HepG2 (cell line): ENCODE data around the gene SAMD8. TPM values are rescaled to one million over a fixed set of nuclear protein-coding genes. Genes with fewer than 3 reads are reported as not detected.
A peak's percentile ranks its signal among the peaks of the same experiment; 100 is the strongest.

Experiments used
- CC2D1A ChIP-seq: sonication (generic); formaldehyde crosslinking; IDR thresholded peaks from 2 replicates; pipeline ENCODE4 v1.8.1; 2023; ENCODE audit warnings: mild to moderate bottlenecking, missing genetic modification reagents
- CEBPG ChIP-seq: IDR thresholded peaks from 2 replicates; pipeline ENCODE4 v1.6.1; 2016
- CENPT ChIP-seq: sonication (generic); formaldehyde crosslinking; IDR thresholded peaks from 2 replicates; pipeline ENCODE4 v1.8.0; 2022; ENCODE audit warnings: low read depth, mild to moderate bottlenecking, moderate library complexity, missing genetic modification reagents
- E2F2 ChIP-seq: sonication (generic); formaldehyde crosslinking; IDR thresholded peaks from 2 replicates; pipeline ENCODE4 v1.4.0; 2020; ENCODE audit warnings: missing genetic modification reagents, borderline replicate concordance
- ELF4 ChIP-seq: sonication (generic); formaldehyde crosslinking; IDR thresholded peaks from 2 replicates; pipeline ENCODE4 v1.5.0; 2020; ENCODE audit warnings: missing genetic modification reagents, mild to moderate bottlenecking, moderate library complexity, borderline replicate concordance
- GLI4 ChIP-seq: sonication (generic); formaldehyde crosslinking; IDR thresholded peaks from 2 replicates; pipeline ENCODE4 v1.5.1; 2020; ENCODE audit warnings: missing genetic modification reagents, mild to moderate bottlenecking, moderate library complexity, borderline replicate concordance
- KAT8 ChIP-seq: IDR thresholded peaks from 2 replicates; pipeline ENCODE4 v1.6.1; 2016; ENCODE audit warnings: missing genetic modification reagents, missing compliant biosample characterization
- KLF11 ChIP-seq: IDR thresholded peaks from 2 replicates; pipeline ENCODE4 v1.6.1; 2016; ENCODE audit warnings: missing compliant biosample characterization
- KMT2A ChIP-seq: sonication (generic); formaldehyde crosslinking; IDR thresholded peaks from 2 replicates; pipeline ENCODE4 v1.4.0; 2020; ENCODE audit warnings: missing genetic modification reagents
- NFYC ChIP-seq: IDR thresholded peaks from 2 replicates; pipeline ENCODE4 v1.6.1; 2016; ENCODE audit warnings: missing genetic modification reagents, missing compliant biosample characterization
- PHB2 ChIP-seq: fragments of 450-650 bp; IDR thresholded peaks from 2 replicates; pipeline ENCODE4 v1.6.1; 2018; ENCODE audit not compliant: partially characterized antibody
- SALL1 ChIP-seq: sonication (generic); formaldehyde crosslinking; IDR thresholded peaks from 2 replicates; pipeline ENCODE4 v1.8.0; 2022; ENCODE audit warnings: mild to moderate bottlenecking, missing genetic modification reagents
- SIN3B ChIP-seq: fragments of 150-350 bp; IDR thresholded peaks from 2 replicates; pipeline ENCODE4 v1.6.1; 2014; ENCODE audit warnings: low read length
- SKIL ChIP-seq: sonication (generic); formaldehyde crosslinking; IDR thresholded peaks from 2 replicates; pipeline ENCODE4 v1.8.0; 2022; ENCODE audit warnings: missing genetic modification reagents, mild to moderate bottlenecking, moderate library complexity, borderline replicate concordance
- SOX13 ChIP-seq, 3 experiments: fragments of 450-650 bp in 1 of 3; sonication (generic) in 1 of 3; formaldehyde crosslinking in 1 of 3; IDR thresholded peaks in 2 of 3; conservative IDR thresholded peaks in 1 of 3; 2 replicates each; pipeline versions ENCODE4 v1.5.0 to v1.6.1; 2016 to 2020; ENCODE audit warnings: antibody characterized with exemption in 1 of 3, mild to moderate bottlenecking in 1 of 3, missing compliant biosample characterization in 1 of 3, missing genetic modification reagents in 1 of 3, moderate library complexity in 1 of 3
- SRSF9 ChIP-seq: fragments of 200-400 bp; formaldehyde crosslinking; IDR thresholded peaks from 2 replicates; pipeline ENCODE4 v1.6.1; 2018; ENCODE audit warnings: borderline replicate concordance, mild to moderate bottlenecking, low read depth, low read length; ENCODE audit not compliant: insufficient read depth, poor library complexity, severe bottlenecking
- ZBTB26 ChIP-seq: IDR thresholded peaks from 2 replicates; pipeline ENCODE4 v1.6.1; 2016; ENCODE audit warnings: missing compliant biosample characterization, missing genetic modification reagents, borderline replicate concordance
- ZMYM2 ChIP-seq: sonication (generic); formaldehyde crosslinking; IDR thresholded peaks from 2 replicates; pipeline ENCODE4 v1.8.0; 2022; ENCODE audit warnings: mild to moderate bottlenecking, missing genetic modification reagents
- ZNF225 ChIP-seq: sonication (generic); formaldehyde crosslinking; IDR thresholded peaks from 2 replicates; pipeline ENCODE4 v1.4.0; 2020; ENCODE audit warnings: mild to moderate bottlenecking, missing genetic modification reagents
- ZNF256 ChIP-seq: sonication (generic); formaldehyde crosslinking; conservative IDR thresholded peaks from 2 replicates; pipeline ENCODE4 v1.4.0; 2020; ENCODE audit warnings: missing genetic modification reagents
- ZNF430 ChIP-seq: sonication (generic); formaldehyde crosslinking; IDR thresholded peaks from 2 replicates; pipeline ENCODE4 v1.9.0; 2021; ENCODE audit warnings: mild to moderate bottlenecking, missing genetic modification reagents
- ZNF496 ChIP-seq: sonication (generic); formaldehyde crosslinking; IDR thresholded peaks from 2 replicates; pipeline ENCODE4 v1.8.1; 2023; ENCODE audit warnings: mild to moderate bottlenecking, moderate library complexity, missing genetic modification reagents; ENCODE audit not compliant: insufficient replicate concordance
- ZNF510 ChIP-seq: sonication (generic); formaldehyde crosslinking; IDR thresholded peaks from 2 replicates; pipeline ENCODE4 v1.4.0; 2020; ENCODE audit warnings: low read depth, mild to moderate bottlenecking, missing genetic modification reagents
- ZNF569 ChIP-seq: sonication (generic); formaldehyde crosslinking; IDR thresholded peaks from 2 replicates; pipeline ENCODE4 v1.5.0; 2020; ENCODE audit warnings: mild to moderate bottlenecking, missing genetic modification reagents, moderate library complexity, borderline replicate concordance
- ZNF891 ChIP-seq: sonication (generic); formaldehyde crosslinking; IDR thresholded peaks from 2 replicates; pipeline ENCODE4 v1.5.0; 2020; ENCODE audit warnings: mild to moderate bottlenecking, missing genetic modification reagents
- ZSCAN29 ChIP-seq: sonication (generic); formaldehyde crosslinking; conservative IDR thresholded peaks from 2 replicates; pipeline ENCODE4 v1.4.0; 2020; ENCODE audit warnings: mild to moderate bottlenecking, missing genetic modification reagents
- polyA plus RNA-seq, 8 experiments: library from polyadenylated mRNA; depleted of rRNA in 3 of 8; stranded (reverse) in 7 of 8; unstranded in 1 of 8; fragments of >200 nt; fragmentation: Illumina TruSeq in 4 of 8; extraction: Trizol in 4 of 8; gene quantifications; 2 replicates each; pipeline versions ENCODE4 v1.2.1 to v1.2.3, GENCODE V29; 2011 to 2016; ENCODE audit warnings: low read depth in 4 of 8, missing spikeins in 1 of 8, mixed read lengths in 1 of 8; ENCODE audit not compliant: insufficient read depth in 1 of 8
- total RNA-seq, 5 experiments: library from RNA; depleted of rRNA; stranded (reverse); fragments of >200 nt; fragmentation: Illumina TruSeq; extraction: Trizol; gene quantifications; 2 replicates each; pipeline ENCODE4 v1.2.3, GENCODE V29; 2016; ENCODE audit warnings: low read depth in 1 of 5

Gene SAMD8
- total and polyA plus RNA-seq, 2 of the 13 experiments (the other 11 are each of a cell fraction or from before 2014, with no cell fraction given) = 10.4 to 13.2 TPM

- TF ChIP-seq ZBTB26 (CRISPR knock-in tag) (peak; percentile 17; the same call in 1 of the 2 replicates), GLI4 (CRISPR knock-in tag) (no peak), PHB2 (no peak), ZNF256 (no peak), ZSCAN29 (CRISPR knock-in tag) (no peak), CC2D1A (CRISPR knock-in tag) (no peak), NFYC (CRISPR knock-in tag) (no peak), ZMYM2 (CRISPR knock-in tag) (no peak), KAT8 (CRISPR knock-in tag) (no peak; the same call in 1 of the 2 replicates), ZNF569 (CRISPR knock-in tag) (no peak), E2F2 (CRISPR knock-in tag) (no peak), SIN3B (no peak), SKIL (CRISPR knock-in tag) (peak; percentile 61; the same call in 1 of the 2 replicates), KMT2A (CRISPR knock-in tag) (no peak; the same call in 1 of the 2 replicates), ZNF510 (CRISPR knock-in tag) (0 out of 2 replicates have a peak, but pooled peaks have one; percentile 65), ZNF496 (no peak), KLF11 (CRISPR knock-in tag) (no peak), CEBPG (CRISPR knock-in tag) (no peak), ZNF225 (no peak), SOX13 (IDR thresholded peaks at IDR 0.05) (no peak), SOX13 (CRISPR knock-in tag; conservative IDR thresholded peaks at IDR 0.05 in 1 of 2, IDR thresholded peaks at IDR 0.05 in 1 of 2) (no peak), ZNF891 (CRISPR knock-in tag) (no peak), CENPT (CRISPR knock-in tag) (no peak), ELF4 (peak; percentile 72; the same call in 1 of the 2 replicates), SALL1 (CRISPR knock-in tag) (peak; percentile 67), SRSF9 (no peak), ZNF430 (CRISPR knock-in tag) (0 out of 2 replicates have a peak, but pooled peaks have one; percentile 10)
Measured at GRCh38 chr10:75111365-75111906, at the start of gene SAMD8 (continued).
